AG10803 (cell line): ENCODE measurements around the gene NPBWR2.
"Not testable (repeated sequence)": the region's sequence is repeated elsewhere in the genome, so short reads cannot be mapped to it uniquely, and the experiment has no call there.

Source experiments
- DNase-seq: peaks from one replicate; pipeline ENCODE4 v3.0.0; 2010; ENCODE audit warnings: low read depth
- H3K4me3 ChIP-seq: 2 replicates; pipeline ENCODE4 v1.5.1; 2011; ENCODE audit warnings: mild to moderate bottlenecking, low read length, control low read depth
- CTCF ChIP-seq: conservative IDR thresholded peaks from 2 replicates; pipeline ENCODE4 v1.5.1; 2011; ENCODE audit warnings: mild to moderate bottlenecking, low read length, control low read depth, inconsistent platforms

NPBWR2 gene

GRCh38 chr20:64119681-64120341 lies 12.4 kb upstream of the NPBWR2 start:
- no peak for DNase-seq
- TF ChIP-seq CTCF, result no peak
- H3K4me3 ChIP-seq, result no peak overlapping the region

- no peak overlapping the region for H3K4me3 ChIP-seq
- no peak for TF ChIP-seq CTCF
- DNase-seq, result no peak
These were observed 11.9 kb upstream of the NPBWR2 start for GRCh38 chr20:64119301-64119680.

GRCh38 chr20:64117432-64117777 lies 10.0 kb upstream of the NPBWR2 start:
- DNase-seq, H3K4me3 ChIP-seq: not testable (repeated sequence)

GRCh38 chr20:64116541-64117431 lies 9.4 kb upstream of the NPBWR2 start:
- H3K4me3 ChIP-seq, result no peak overlapping the region
- no peak for DNase-seq
- TF ChIP-seq CTCF, result no peak

GRCh38 chr20:64116016-64116415 lies 8.7 kb upstream of the NPBWR2 start:
- no peak overlapping the region for H3K4me3 ChIP-seq
- no peak for DNase-seq
- TF ChIP-seq CTCF, result no peak

GRCh38 chr20:64115171-64115911 lies 8.0 kb upstream of the NPBWR2 start:
- no peak overlapping the region for H3K4me3 ChIP-seq
- no peak for DNase-seq
- TF ChIP-seq CTCF, result no peak

- DNase-seq, result no peak
- TF ChIP-seq CTCF, result no peak
- H3K4me3 ChIP-seq, result no peak overlapping the region
These were observed 7.1 kb upstream of the NPBWR2 start for GRCh38 chr20:64114356-64114971.
